ENCODE results near the gene PCCA.

PCCA gene

DNA sequence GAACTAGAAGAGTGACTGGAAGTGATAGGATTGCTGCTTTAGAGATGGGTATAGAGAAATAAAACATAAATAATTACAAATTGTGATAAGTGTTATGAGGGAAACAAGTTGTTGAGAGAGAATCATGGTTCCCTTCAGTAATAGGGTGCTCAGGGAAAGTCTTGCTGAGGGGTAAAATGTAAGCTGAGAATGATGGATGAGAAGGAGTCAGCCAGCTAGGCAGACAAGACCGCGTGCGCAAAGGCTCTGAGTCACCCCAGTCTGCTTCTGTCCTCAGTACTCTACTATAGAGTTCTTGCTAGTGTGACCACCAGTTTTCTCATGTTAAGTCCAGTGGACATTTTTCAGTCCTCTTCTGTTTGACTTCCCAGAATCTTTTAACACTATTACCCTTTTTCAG is 39.5 kb downstream of the PCCA start:
- TF ChIP-seq, protein P1, sequence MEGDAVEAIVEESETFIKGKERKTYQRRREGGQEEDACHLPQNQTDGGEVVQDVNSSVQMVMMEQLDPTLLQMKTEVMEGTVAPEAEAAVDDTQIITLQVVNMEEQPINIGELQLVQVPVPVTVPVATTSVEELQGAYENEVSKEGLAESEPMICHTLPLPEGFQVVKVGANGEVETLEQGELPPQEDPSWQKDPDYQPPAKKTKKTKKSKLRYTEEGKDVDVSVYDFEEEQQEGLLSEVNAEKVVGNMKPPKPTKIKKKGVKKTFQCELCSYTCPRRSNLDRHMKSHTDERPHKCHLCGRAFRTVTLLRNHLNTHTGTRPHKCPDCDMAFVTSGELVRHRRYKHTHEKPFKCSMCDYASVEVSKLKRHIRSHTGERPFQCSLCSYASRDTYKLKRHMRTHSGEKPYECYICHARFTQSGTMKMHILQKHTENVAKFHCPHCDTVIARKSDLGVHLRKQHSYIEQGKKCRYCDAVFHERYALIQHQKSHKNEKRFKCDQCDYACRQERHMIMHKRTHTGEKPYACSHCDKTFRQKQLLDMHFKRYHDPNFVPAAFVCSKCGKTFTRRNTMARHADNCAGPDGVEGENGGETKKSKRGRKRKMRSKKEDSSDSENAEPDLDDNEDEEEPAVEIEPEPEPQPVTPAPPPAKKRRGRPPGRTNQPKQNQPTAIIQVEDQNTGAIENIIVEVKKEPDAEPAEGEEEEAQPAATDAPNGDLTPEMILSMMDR (IDR thresholded peaks at IDR 0.05; ENCODE audit: low read length, missing control alignments), result no peak
- peak; percentile 44 for DNase-seq (ENCODE audit: low read depth)
- no peak overlapping the region for H3K4me3 ChIP-seq (replicated peaks; ENCODE audit: low read depth, low read length)

DNA sequence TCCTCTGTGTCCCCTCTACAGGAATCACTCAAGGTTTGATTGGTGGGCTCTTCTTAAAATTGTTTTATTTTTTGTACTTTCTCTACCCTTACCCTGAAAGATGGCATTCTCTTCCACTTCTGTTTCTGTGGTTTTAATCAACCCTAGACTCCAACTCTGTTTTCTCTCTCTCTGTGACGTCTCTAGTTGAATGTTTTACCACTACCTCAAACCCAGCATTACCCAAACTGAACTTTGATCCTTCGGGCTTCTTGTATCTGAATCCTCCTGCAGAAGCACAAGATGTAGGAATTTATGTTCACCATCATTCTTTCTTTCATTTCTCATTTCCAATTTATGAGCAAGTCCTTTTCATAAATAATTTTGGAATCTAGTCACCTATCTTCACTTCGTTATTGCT is 39.9 kb downstream of the PCCA start:
- no peak for DNase-seq (ENCODE audit: low read depth)
- H3K4me3 ChIP-seq (replicated peaks; ENCODE audit: low read depth, low read length), result no peak overlapping the region

DNA sequence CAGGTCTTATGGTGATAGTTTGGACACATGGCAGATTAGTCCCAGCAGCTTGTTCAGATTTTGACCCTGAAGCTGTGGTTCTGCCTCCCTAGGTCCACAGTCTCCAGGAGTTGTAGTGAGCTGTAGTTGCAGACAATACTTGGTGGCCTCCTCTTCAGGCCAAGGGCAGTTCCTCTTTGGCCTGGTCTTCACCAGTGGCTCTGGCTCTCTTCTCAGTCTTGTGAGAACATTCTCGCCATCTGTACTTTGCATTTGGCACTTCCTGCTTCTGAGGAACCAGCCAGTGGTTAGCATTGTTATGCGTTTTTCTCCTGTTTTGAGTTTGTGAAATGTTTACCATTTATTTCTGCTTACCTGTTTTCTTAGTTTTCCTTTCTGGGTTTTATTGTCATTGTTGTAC is 40.7 kb downstream of the PCCA start:
- H3K4me3 ChIP-seq (replicated peaks; ENCODE audit: low read depth, low read length), result no peak overlapping the region
- DNase-seq (ENCODE audit: low read depth), result no peak
- TF ChIP-seq, protein P1 (IDR thresholded peaks at IDR 0.05; ENCODE audit: low read length, missing control alignments), result no peak

More for the DNA sequence above, 39.9 kb downstream of the PCCA start:
- TF ChIP-seq, protein P1 (IDR thresholded peaks at IDR 0.05; ENCODE audit: low read length, missing control alignments), result no peak

DNA sequence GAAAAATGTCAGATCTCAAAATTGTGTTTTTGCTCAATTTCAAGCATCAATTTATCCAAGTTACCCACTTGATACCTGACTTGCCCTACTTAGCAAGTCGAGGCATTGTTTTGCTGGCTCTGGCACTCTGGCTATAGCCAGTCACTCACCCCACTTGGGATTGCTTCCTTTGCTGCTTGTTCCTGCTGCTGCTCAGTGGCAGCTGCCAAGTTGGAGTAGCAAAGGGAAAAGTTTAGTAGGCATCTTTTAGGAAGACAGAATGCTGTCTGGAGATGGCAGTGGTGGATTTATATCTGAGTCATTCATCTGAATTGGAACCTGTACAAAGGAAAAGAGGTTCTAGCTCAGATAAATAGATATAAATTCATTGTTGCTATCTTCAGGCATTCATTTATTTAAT is 41.2 kb downstream of the PCCA start:
- DNase-seq (ENCODE audit: low read depth), result no peak
- no peak overlapping the region for H3K4me3 ChIP-seq (replicated peaks; ENCODE audit: low read depth, low read length)
- TF ChIP-seq, protein P1 (IDR thresholded peaks at IDR 0.05; ENCODE audit: low read length, missing control alignments), result no peak

DNA sequence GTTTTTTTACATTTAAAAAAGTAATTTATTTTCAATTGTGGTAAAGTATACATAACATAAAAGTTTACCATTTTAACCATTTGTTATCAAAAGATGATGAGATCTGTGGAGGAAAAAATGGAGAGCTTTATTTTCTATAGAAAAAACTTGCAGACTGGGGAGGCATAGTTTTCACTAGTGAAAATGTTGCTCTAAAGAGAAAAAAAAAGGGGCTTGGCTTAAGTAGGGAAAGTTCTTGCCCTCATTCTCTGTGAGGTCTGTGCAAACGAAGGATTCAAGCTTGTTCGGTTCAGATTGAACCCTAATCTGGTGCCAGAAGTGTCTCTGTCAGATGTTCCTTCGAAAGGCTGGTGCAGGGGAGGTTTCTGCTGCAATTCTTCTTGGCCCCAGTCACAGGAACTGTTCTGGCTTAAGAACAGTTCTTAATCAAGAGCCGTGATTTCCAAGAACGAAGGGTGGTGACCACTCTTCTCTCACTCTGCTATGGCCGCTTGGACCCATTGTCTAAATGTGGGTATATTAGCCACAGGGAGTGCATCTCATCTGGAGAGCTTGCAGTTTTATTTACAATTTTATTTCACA is 42.1 kb downstream of the PCCA start:
- peak; percentile 67 for DNase-seq (ENCODE audit: low read depth)
- TF ChIP-seq, protein P1 (IDR thresholded peaks at IDR 0.05; ENCODE audit: low read length, missing control alignments), result no peak
- no peak overlapping the region for H3K4me3 ChIP-seq (replicated peaks; ENCODE audit: low read depth, low read length)

DNA sequence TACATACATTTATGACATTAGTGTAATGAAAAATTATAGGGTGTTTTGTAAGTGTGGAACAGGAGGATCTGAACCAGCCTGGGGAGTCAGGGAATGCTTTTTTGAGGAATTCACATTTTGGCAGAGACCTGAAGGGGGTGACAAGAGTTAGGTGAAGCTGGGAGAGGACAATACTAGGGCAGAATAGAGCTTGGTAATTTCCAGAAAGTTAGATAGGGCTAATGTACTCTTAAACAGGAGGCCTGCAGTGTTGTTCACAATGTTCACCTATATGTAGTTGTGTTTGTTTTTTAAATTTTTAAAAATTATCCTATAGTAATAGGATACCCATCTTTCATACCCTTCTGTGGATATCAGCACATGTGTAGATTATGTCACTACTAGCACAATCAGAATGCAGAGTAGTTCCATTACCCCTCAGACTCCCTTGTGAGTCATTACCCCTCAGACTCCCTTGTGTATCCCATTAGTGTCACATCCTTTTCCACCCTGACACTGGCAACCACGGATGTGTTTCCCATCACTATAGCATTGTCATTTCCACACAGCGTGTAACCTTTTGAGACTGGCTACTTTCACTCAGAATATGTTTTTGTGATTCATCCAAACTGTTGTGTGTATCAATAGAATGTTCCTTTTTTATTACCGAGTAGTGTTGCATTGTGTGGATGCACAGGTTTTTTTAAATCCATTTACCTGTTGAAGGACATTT is 43.1 kb downstream of the PCCA start:
- DNase-seq (ENCODE audit: low read depth), result peak; percentile 89

More for the DNA sequence above, 43.1 kb downstream of the PCCA start:
- no peak overlapping the region for H3K4me3 ChIP-seq (replicated peaks; ENCODE audit: low read depth, low read length)
- TF ChIP-seq, protein P1 (IDR thresholded peaks at IDR 0.05; ENCODE audit: low read length, missing control alignments), result no peak

Measured in fibroblast of pulmonary artery (primary cell).